ENCODE results near the gene DGKA. TPM values are rescaled to one million over a fixed set of nuclear protein-coding genes. Genes with fewer than 3 reads are reported as not detected.
A peak's percentile ranks its signal among the peaks of the same experiment; 100 is the strongest.

DGKA gene
- total and polyA plus RNA-seq, 2 experiments from 2014 or later, result 16.1 to 24.6 TPM

- peak overlapping the region; percentile 88 for H3K4me2 ChIP-seq
Observed at GRCh38 chr12:55965240-55965639, 34.3 kb downstream of the DGKA start.

More at GRCh38 chr12:55965240-55965639, 34.3 kb downstream of the DGKA start:
- peak; percentile 63 for DNase-seq (ENCODE audit: low spot score)
- Histone ChIP-seq H3K36me3 (ENCODE audit: insufficient read depth) (0 out of 2 replicates have a peak, but pooled peaks cover 9% of the 10 kb centered on the region), H3K4me3 (peak overlapping the region; percentile 91), H3K79me2 (replicated peaks; ENCODE audit: insufficient read depth) (peaks cover 31% of the 10 kb centered on the region), H3K27me3 (ENCODE audit: insufficient read depth) (no peaks in the 10 kb centered on the region), H3K4me1 (ENCODE audit: insufficient read depth) (peaks cover 17% of the 10 kb centered on the region; the same call in 1 of the 2 replicates), H3K9me2 (ENCODE audit: insufficient read depth) (no peaks in the 10 kb centered on the region), H3K27ac (ENCODE audit: low read depth) (peak overlapping the region; percentile 90), H3F3A (replicated peaks; ENCODE audit: low read depth) (no peaks in the 10 kb centered on the region), H4K20me1 (replicated peaks; ENCODE audit: insufficient read depth) (0 out of 2 replicates have a peak, but pooled peaks cover 3% of the 10 kb centered on the region), H2AFZ (peak overlapping the region; percentile 78)
- TF ChIP-seq STAT1 (IDR thresholded peaks at IDR 0.05; ENCODE audit: unreplicated experiment), result no peak
- no peak for TF ChIP-seq ZNF462 (CRISPR knock-in tag; IDR thresholded peaks at IDR 0.05)
- TF ChIP-seq JUNB (IDR thresholded peaks at IDR 0.05; ENCODE audit: unreplicated experiment), result no peak
- no peak for TF ChIP-seq ETS1 (IDR thresholded peaks at IDR 0.05)
- H3K4me3 Mint-ChIP-seq, result peak overlapping the region; percentile 100
- no peaks in the 10 kb centered on the region for H3K9me3 Mint-ChIP-seq
- peaks cover 4% of the 10 kb centered on the region for H3K27me3 Mint-ChIP-seq (ENCODE audit: insufficient read depth, low read depth, poor library complexity)
- H3K36me3 Mint-ChIP-seq (ENCODE audit: low read depth), result peaks cover 19% of the 10 kb centered on the region
- peak overlapping the region; percentile 83 for H3K27ac Mint-ChIP-seq
- H3K4me1 Mint-ChIP-seq, result peaks cover 22% of the 10 kb centered on the region
- peak; percentile 8 for ATAC-seq

All from GM23338 (cell line).